Measurements from ENCODE around the gene HECTD2. TPM values are rescaled to one million over a fixed set of nuclear protein-coding genes. Genes with fewer than 3 reads are reported as not detected.

The HECTD2 gene
- total RNA-seq, 6 experiments from 2014 or later = 1.5 to 3.7 (median 3.1) TPM

GRCh38 chr10:91562839-91563581 is 152.9 kb downstream of the HECTD2 start:
- intact Hi-C loops (cut with DNase I) = loop anchor here in 1 of 2 donors (10.0 kb wide), 1 partner anchor 62 kb away; no protein-coding TSS in a partner anchor
- TF ChIP-seq POLR2A (IDR thresholded peaks at IDR 0.05) = no peak
- TF ChIP-seq CTCF (IDR thresholded peaks at IDR 0.05) = no peak
- 29% methylated on average over 1 of the region's 2 CpGs for WGBS (ENCODE audit: insufficient coverage, low coverage, low lambda C conversion rate, missing lambda C conversion rate)
- H3K4me3 ChIP-seq = no peak overlapping the region
- H3K4me1 ChIP-seq = peaks cover 0 to 26% (median 10%) of the 10 kb centered on the region in 4 donors
- H3K27me3 ChIP-seq = no peaks in the 10 kb centered on the region
- DNase-seq (peak in 1 of 3 donors; percentile 51), ATAC-seq (peak in 2 of 4 donors; percentile 33 to 40)
- no peaks in the 10 kb centered on the region for H3K9me3 ChIP-seq
- no peak overlapping the region for H3K27ac ChIP-seq
- no peaks in the 10 kb centered on the region for H3K36me3 ChIP-seq

DNA sequence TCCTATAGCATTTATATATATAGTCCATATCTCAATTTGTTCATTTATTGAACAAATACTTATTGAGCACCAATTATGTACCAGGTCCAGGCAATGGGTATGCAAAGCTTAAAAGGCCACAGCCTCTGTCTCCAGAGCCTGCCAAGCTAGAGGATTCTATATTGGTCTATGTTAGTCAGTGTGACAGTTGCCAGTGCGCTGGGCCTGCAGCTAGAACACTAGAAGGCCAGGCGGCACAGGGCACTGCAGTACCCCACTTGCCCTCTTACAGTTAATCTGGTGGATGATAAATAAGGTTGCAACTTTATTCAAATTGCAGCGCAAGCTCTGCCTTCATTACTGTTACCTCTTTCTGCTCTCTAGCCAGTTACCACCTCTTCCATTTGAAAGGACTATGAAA is 153.9 kb downstream of the HECTD2 start:
- Histone ChIP-seq H3K4me3 (no peak overlapping the region), H3K9me3 (no peaks in the 10 kb centered on the region), H3K4me1 (peaks cover 0 to 16% (median 3%) of the 10 kb centered on the region in 4 donors), H3K36me3 (no peaks in the 10 kb centered on the region), H3K27me3 (no peaks in the 10 kb centered on the region), H3K27ac (no peak overlapping the region)
- TF ChIP-seq CTCF (IDR thresholded peaks at IDR 0.05) (no peak), POLR2A (IDR thresholded peaks at IDR 0.05) (no peak)
- WGBS (ENCODE audit: insufficient coverage, low coverage, low lambda C conversion rate, missing lambda C conversion rate) = 86% methylated on average over 1 of the region's 3 CpGs
- intact Hi-C loops (cut with DNase I) = loop anchor here in 1 of 2 donors (10.0 kb wide), 1 partner anchor 61 kb away; no protein-coding TSS in a partner anchor
- DNase-seq (no peak), ATAC-seq (no peak)

Small RNA genes within 50 kb of the gene (small RNA-seq; reads per million reads assigned to genes)
- gene AL161798.1 = 0 reads per million in 2 experiments
- gene RPS27P1 = 0 reads per million in 2 experiments

Other genes starting within 250 kb of the HECTD2 start
- 10 to 100 TPM; 25.6 to 30.9 (median 30.0) TPM for gene PCGF5, start 189.7 kb upstream of the HECTD2 start, total RNA-seq
- gene PPP1R3C, start 222.7 kb downstream of the HECTD2 start, total RNA-seq = 100 to 1,000 TPM in 2 of 6 experiments, 10 to 100 TPM in 4; 24.7 to 158 (median 51.3) TPM

Measured in right lobe of liver (tissue), 6 donors.